K562 (cell line): Measurements from ENCODE around the gene ILK. TPM values are rescaled to one million over a fixed set of nuclear protein-coding genes. Genes with fewer than 3 reads are reported as not detected.

Experiments
- ATAC-seq: fragments of 200-7000 bp; cut with Tn5 transposase; 3 replicates; pipeline ENCODE4 v1.9.1; 2020; ENCODE audit warnings: moderate library complexity
- BruUV-seq: library from RNA; stranded (reverse); fragments of 400-500 nt; replicated peaks from 2 replicates; lab custom pipeline; 2021; lab: Mats Ljungman, UMichigan
- CTCF ChIA-PET: fragments of 300-600 bp; formaldehyde crosslinking; extraction: SDS; loops from one replicate; lab custom pipeline; 2021; ENCODE audit warnings: low intra/inter-chr PET ratio; lab: Yijun Ruan, JAX
- POLR2A ChIA-PET: fragments of 300-600, 350-650 bp; sonication (Branson Sonifier 250); formaldehyde crosslinking; extraction: SDS; loops from one replicate; lab custom pipeline; 2021; ENCODE audit warnings: antibody characterized with exemption, inconsistent platforms; lab: Yijun Ruan, JAX
- DNase-seq, 4 experiments: peaks; one replicate each; pipeline versions ENCODE4 v3.0.0 to v3.0.0-alpha.2; 2011 to 2018; ENCODE audit warnings: low spot score in 3 of 4, mixed read lengths in 3 of 4; ENCODE audit errors: extremely low read depth in 1 of 4
- FAIRE-seq: peaks from 2 replicates; lab custom pipeline; 2011; peaks lifted over from hg19 to GRCh38; lab: Jason Lieb, UNC
- H2AFZ ChIP-seq: 2 replicates; pipeline ENCODE4 v1.6.0; 2011; ENCODE audit warnings: low read depth, low read length, control low read depth, inconsistent platforms
- H3K27ac ChIP-seq: fragments of 200-600 bp; 3 replicates; pipeline ENCODE4 v1.8.0; 2011; ENCODE audit warnings: low read depth, mild to moderate bottlenecking, control low read depth, inconsistent platforms, low read length, moderate library complexity, mixed read lengths; ENCODE audit errors: extremely low read depth
- H3K27me3 ChIP-seq, 2 experiments: fragments of 300-600 bp in 1 of 2; 2 replicates in 1 of 2; 3 replicates in 1 of 2; pipeline versions ENCODE4 v1.6.0 to v1.8.0; 2011; ENCODE audit warnings: inconsistent platforms in 2 of 2, low read length in 2 of 2, mild to moderate bottlenecking in 1 of 2, mixed read lengths in 1 of 2, moderate library complexity in 1 of 2; ENCODE audit not compliant: control insufficient read depth in 2 of 2, insufficient read depth in 2 of 2
- H3K36me3 ChIP-seq: fragments of 300-600 bp; 3 replicates; pipeline ENCODE4 v1.8.0; 2011; ENCODE audit warnings: mild to moderate bottlenecking, low read length, inconsistent platforms; ENCODE audit not compliant: control insufficient read depth, insufficient read depth
- H3K4me1 ChIP-seq, 2 experiments: fragments of 200-600 bp in 1 of 2; replicated peaks in 1 of 2; 2 replicates in 1 of 2; 3 replicates in 1 of 2; pipeline versions ENCODE4 v1.5.1 to v1.8.0; 2011; ENCODE audit warnings: inconsistent platforms in 2 of 2, low read length in 2 of 2, mild to moderate bottlenecking in 1 of 2, mixed read lengths in 1 of 2, moderate library complexity in 1 of 2; ENCODE audit not compliant: control insufficient read depth in 2 of 2, insufficient read depth in 2 of 2
- H3K4me2 ChIP-seq: 2 replicates; pipeline ENCODE4 v1.6.1; 2011; ENCODE audit warnings: low read length, control low read depth, inconsistent platforms, mixed read lengths; ENCODE audit not compliant: insufficient read depth
- H3K4me3 ChIP-seq: fragments of 200-600 bp; sonication (generic), shearing (Covaris generic); 2 replicates; pipeline ENCODE4 v1.5.1; 2016; ENCODE audit warnings: control low read depth, inconsistent platforms
- H3K79me2 ChIP-seq: fragments of 200-600 bp; 3 replicates; pipeline ENCODE4 v1.8.0; 2011; ENCODE audit warnings: low read length, inconsistent platforms; ENCODE audit not compliant: control insufficient read depth, insufficient read depth
- H3K9ac ChIP-seq, 2 experiments: 2 replicates each; pipeline versions ENCODE4 v1.6.0 to v1.6.1; 2011; ENCODE audit warnings: low read depth in 2 of 2, low read length in 2 of 2, control low read depth in 1 of 2, inconsistent platforms in 1 of 2, mild to moderate bottlenecking in 1 of 2, mixed read lengths in 1 of 2; ENCODE audit not compliant: insufficient read depth in 1 of 2
- H3K9me1 ChIP-seq: one replicate; pipeline ENCODE4 v1.6.0; 2011; ENCODE audit warnings: inconsistent platforms, mild to moderate bottlenecking, low read length, moderate library complexity; ENCODE audit not compliant: control insufficient read depth, insufficient read depth
- H3K9me3 ChIP-seq: replicated peaks from 2 replicates; pipeline ENCODE4 v1.5.1; 2011; ENCODE audit warnings: low read depth, low read length, inconsistent platforms; ENCODE audit not compliant: control insufficient read depth, insufficient read depth
- H4K20me1 ChIP-seq: replicated peaks from 2 replicates; pipeline ENCODE4 v1.6.1; 2011; ENCODE audit warnings: low read length, inconsistent platforms, mixed read lengths; ENCODE audit not compliant: control insufficient read depth, insufficient read depth
- CTCFL ChIP-seq: IDR thresholded peaks from 2 replicates; pipeline ENCODE4 v1.6.1; 2011; ENCODE audit warnings: borderline replicate concordance, low read depth, mild to moderate bottlenecking, moderate library complexity, low read length; ENCODE audit not compliant: insufficient read depth, poor library complexity, severe bottlenecking
- EP400 ChIP-seq: fragments of 450-650 bp; IDR thresholded peaks from 2 replicates; pipeline ENCODE4 v1.6.1; 2017; ENCODE audit warnings: antibody characterized with exemption, mild to moderate bottlenecking, moderate library complexity
- GTF2F1 ChIP-seq: IDR thresholded peaks from 2 replicates; pipeline ENCODE4 v1.6.1; 2011; ENCODE audit warnings: low read depth, low read length, improper control_type of control experiment
- GTF3C2 ChIP-seq: IDR thresholded peaks from 3 replicates; pipeline ENCODE4 v1.6.1; 2011; ENCODE audit warnings: borderline replicate concordance, mild to moderate bottlenecking, moderate library complexity; ENCODE audit not compliant: insufficient read length; ENCODE audit errors: extremely low read depth
- ID3 ChIP-seq, 2 experiments: fragments of 250-450 bp in 1 of 2; fragments of 450-650 bp in 1 of 2; sonication (Bioruptor Pico) in 1 of 2; IDR thresholded peaks; 2 replicates each; pipeline versions ENCODE4 v1.6.1 to v1.8.0; 2016 to 2021; ENCODE audit warnings: mild to moderate bottlenecking in 2 of 2, moderate library complexity in 2 of 2, missing compliant biosample characterization in 1 of 2, missing genetic modification characterization in 1 of 2
- PBX2 ChIP-seq, 2 experiments: IDR thresholded peaks in 1 of 2; conservative IDR thresholded peaks in 1 of 2; 2 replicates each; pipeline ENCODE4 v1.6.1; 2016; ENCODE audit warnings: low read depth in 2 of 2, mild to moderate bottlenecking in 1 of 2, missing compliant biosample characterization in 1 of 2, missing genetic modification characterization in 1 of 2, moderate library complexity in 1 of 2
- RAD21 ChIP-seq, 2 experiments: fragments of 250-450 bp in 1 of 2; fragments of 450-650 bp in 1 of 2; sonication (Bioruptor Pico) in 1 of 2; formaldehyde crosslinking in 1 of 2; IDR thresholded peaks in 1 of 2; conservative IDR thresholded peaks in 1 of 2; 2 replicates each; pipeline versions ENCODE4 v1.4.0 to v1.8.0; 2020 to 2022; ENCODE audit warnings: mild to moderate bottlenecking in 2 of 2, moderate library complexity in 1 of 2
- SMARCC2 ChIP-seq: fragments of 450-650 bp; IDR thresholded peaks from 2 replicates; pipeline ENCODE4 v1.6.1; 2017; ENCODE audit warnings: antibody characterized with exemption, moderate library complexity, mild to moderate bottlenecking, low read depth
- TGIF2 ChIP-seq: sonication (generic); formaldehyde crosslinking; IDR thresholded peaks from 2 replicates; pipeline ENCODE4 v1.8.1; 2022; ENCODE audit warnings: mild to moderate bottlenecking, missing genetic modification reagents, moderate library complexity
- ZNF668 ChIP-seq: fragments of 250-450 bp; sonication (Bioruptor Pico); IDR thresholded peaks from 2 replicates; pipeline ENCODE4 v1.8.0; 2022; ENCODE audit warnings: mild to moderate bottlenecking, inconsistent platforms
- WGBS: fragments of 100-300 bp; shearing (Covaris generic); methylation state at CpG from one replicate; pipeline ENCODE4 v1.1.6; 2016; ENCODE audit warnings: low coverage, mixed read lengths; ENCODE audit not compliant: insufficient coverage; ENCODE audit errors: missing lambda C conversion rate; 5-methylcytosine and 5-hydroxymethylcytosine counted together
- in situ Hi-C: fragments of 300-500 bp; cut with MboI; formaldehyde crosslinking; loops from 4 replicates; pipeline ENCODE4 v1.15.0; 2018; ENCODE audit warnings: inconsistent platforms, mixed read lengths
- intact Hi-C: fragments of 100-400 bp; cut with micrococcal nuclease; formaldehyde crosslinking; loops from 2 replicates; pipeline ENCODE4 v1.14.2; 2022
- polyA plus RNA-seq, 8 experiments: library from polyadenylated mRNA; depleted of rRNA in 4 of 8; stranded (reverse) in 5 of 8; unstranded in 3 of 8; fragments of >200 nt; fragmentation: Nextera tagmentation in 2 of 8; fragmentation: Illumina TruSeq in 1 of 8; extraction: Ambion mirVana in 2 of 8; extraction: Trizol in 1 of 8; gene quantifications; 2 replicates each; pipeline versions ENCODE4 v1.2.1 to v1.2.3, GENCODE V29; 2011 to 2014; ENCODE audit warnings: inconsistent platforms in 1 of 8, missing spikeins in 1 of 8
- total RNA-seq, 7 experiments: library from RNA; depleted of rRNA in 6 of 7; stranded (reverse); fragments of >200 nt in 6 of 7; fragmentation: Illumina TruSeq in 2 of 7; extraction: Trizol in 2 of 7; gene quantifications; 2 replicates each; pipeline versions ENCODE4 v1.2.1 to v1.2.3, GENCODE V29; 2011 to 2021; ENCODE audit warnings: low replicate concordance in 1 of 7

Gene ILK
- total and polyA plus RNA-seq, 9 of the 15 experiments (the other 6 are each of a cell fraction or from before 2014, with no cell fraction given): 43.3 to 95.9 (median 58.9) TPM

- peaks cover 31 to 32% of the 10 kb centered on the region in 2 experiments for H3K4me1 ChIP-seq
- peak overlapping the region; percentile 77 for H2AFZ ChIP-seq
- no peaks in the 10 kb centered on the region for H4K20me1 ChIP-seq
- POLR2A ChIA-PET: interaction anchor here (0.6 to 2.5 kb wide), 12 partner anchors 10 to 143 kb away, joined by 3 to 17 read pairs (median 3); partner anchors contain the start of gene TPP1
- H3K9me3 ChIP-seq: no peaks in the 10 kb centered on the region
- peak overlapping the region; percentile 95 for H3K4me3 ChIP-seq
- under 1% methylated on average over 20 of the region's 20 CpGs for WGBS
- ATAC-seq (peak; percentile 82), DNase-seq (peak; percentile 29 to 81 (median 59)), FAIRE-seq (peak; percentile 70)
- intact Hi-C loops: loop anchor here (1.0 to 5.0 kb wide), 3 partner anchors 34 to 73 kb away; no protein-coding TSS in a partner anchor
- no TSS peak for BruUV-seq
- in situ Hi-C loops: no loop called here
- peak overlapping the region; percentile 97 for H3K4me2 ChIP-seq
- CTCF ChIA-PET: interaction anchor here (2.5 kb wide), 1 partner anchor 73 kb away, joined by 11 read pairs; no protein-coding TSS in a partner anchor
- peaks cover 10% of the 10 kb centered on the region for H3K9me1 ChIP-seq
- H3K27ac ChIP-seq: peak overlapping the region; percentile 87
- H3K27me3 ChIP-seq: no peaks in the 10 kb centered on the region
- H3K79me2 ChIP-seq: peaks cover 84% of the 10 kb centered on the region
- peak overlapping the region; percentile 92 to 100 for H3K9ac ChIP-seq
- H3K36me3 ChIP-seq: peaks cover 62% of the 10 kb centered on the region
- peak; percentile 84 for TF ChIP-seq CTCFL
- TF ChIP-seq GTF3C2: no peak
- no peak for TF ChIP-seq ID3 (CRISPR knock-in tag; IDR thresholded peaks at IDR 0.05)
- TF ChIP-seq ID3 (tag; IDR thresholded peaks at IDR 0.05): 0 out of 2 replicates have a peak, but pooled peaks have one; percentile 42
- TF ChIP-seq GTF2F1: 0 out of 2 replicates have a peak, but pooled peaks have one; percentile 15
- TF ChIP-seq EP400: 0 out of 2 replicates have a peak, but pooled peaks have one; percentile 6
- no peak for TF ChIP-seq ZNF668 (CRISPR knock-in tag)
- 0 out of 2 replicates have a peak, but pooled peaks have one; percentile 10 for TF ChIP-seq SMARCC2
- no peak for TF ChIP-seq TGIF2 (CRISPR knock-in tag)
- peak; percentile 52 to 59 for TF ChIP-seq RAD21 (CRISPR knock-in tag; conservative IDR thresholded peaks at IDR 0.05 in 1 of 2, IDR thresholded peaks at IDR 0.05 in 1 of 2)
- no peak for TF ChIP-seq PBX2 (CRISPR knock-in tag; IDR thresholded peaks at IDR 0.05; ENCODE audit: low read depth)
- no peak for TF ChIP-seq PBX2 (tag; conservative IDR thresholded peaks at IDR 0.05; ENCODE audit: low read depth)
Measured at GRCh38 chr11:6604081-6604626, 580 bp downstream of the ILK start.
